Caco-2 (cell line): ENCODE measurements around the gene THOC2. TPM values are rescaled to one million over a fixed set of nuclear protein-coding genes. Genes with fewer than 3 reads are reported as not detected.

Experiments
- BruUV-seq: library from RNA; stranded (reverse); fragments of 400-500 nt; replicated peaks from 2 replicates; lab custom pipeline; 2021; lab: Mats Ljungman, UMichigan
- CTCF ChIA-PET: fragments of 300-600 bp; sonication (Branson Sonifier 250); formaldehyde crosslinking; loops from one replicate; lab custom pipeline; 2022; ENCODE audit warnings: antibody characterized with exemption; lab: Charles Lee
- POLR2A ChIA-PET: fragments of 300-600 bp; sonication (Branson Sonifier 250); formaldehyde crosslinking; loops from one replicate; lab custom pipeline; 2022; ENCODE audit warnings: antibody characterized with exemption; lab: Charles Lee
- DNase-seq, 2 experiments: peaks; one replicate each; pipeline versions ENCODE4 v3.0.0 to v3.0.0-alpha.2; 2020 to 2022
- H3K27me3 ChIP-seq: replicated peaks from 2 replicates; pipeline ENCODE4 v1.6.0; 2011; ENCODE audit warnings: low read length; ENCODE audit not compliant: control insufficient read depth, insufficient read depth
- H3K36me3 ChIP-seq: 2 replicates; pipeline ENCODE4 v1.5.1; 2011; ENCODE audit warnings: low read length; ENCODE audit not compliant: control insufficient read depth, insufficient read depth
- H3K4me1 ChIP-seq: fragments of 250-450 bp; sonication (Bioruptor Pico); 2 replicates; pipeline ENCODE4 v1.5.1; 2020; ENCODE audit warnings: mild to moderate bottlenecking
- H3K4me3 ChIP-seq: 2 replicates; pipeline ENCODE4 v1.5.1; 2011; ENCODE audit warnings: low read depth, mild to moderate bottlenecking, control low read depth, low read length
- H3K9me3 ChIP-seq: fragments of 250-450 bp; sonication (Bioruptor Pico); 2 replicates; pipeline ENCODE4 v1.5.1; 2020; ENCODE audit warnings: mild to moderate bottlenecking, moderate library complexity
- H3K27ac Mint-ChIP-seq: one replicate; pipeline ENCODE4 v1.8.0; 2022; ENCODE audit warnings: mixed read lengths; ENCODE audit not compliant: unreplicated experiment
- H3K27me3 Mint-ChIP-seq: one replicate; pipeline ENCODE4 v1.8.0; 2022; ENCODE audit warnings: mixed read lengths; ENCODE audit not compliant: insufficient read depth, unreplicated experiment
- H3K36me3 Mint-ChIP-seq: one replicate; pipeline ENCODE4 v1.8.0; 2022; ENCODE audit warnings: mild to moderate bottlenecking, mixed read lengths; ENCODE audit not compliant: insufficient read depth, unreplicated experiment
- H3K4me1 Mint-ChIP-seq: one replicate; pipeline ENCODE4 v1.8.0; 2022; ENCODE audit warnings: low read depth, mixed read lengths; ENCODE audit not compliant: unreplicated experiment
- H3K4me3 Mint-ChIP-seq: one replicate; pipeline ENCODE4 v1.8.0; 2022; ENCODE audit warnings: mild to moderate bottlenecking, moderate library complexity, mixed read lengths; ENCODE audit not compliant: unreplicated experiment
- H3K9me3 Mint-ChIP-seq: one replicate; pipeline ENCODE4 v1.8.0; 2022; ENCODE audit warnings: mixed read lengths; ENCODE audit not compliant: unreplicated experiment
- intact Hi-C: fragments of 100-400 bp; cut with micrococcal nuclease; formaldehyde crosslinking; loops from one replicate; pipeline ENCODE4 v1.10.0; 2022; ENCODE audit not compliant: unreplicated experiment
- total RNA-seq: library from RNA; stranded (reverse); gene quantifications from 2 replicates; pipeline ENCODE4 v1.2.3, GENCODE V29; 2022
- TF ChIP-seq, protein P1 (sequence below), 2 experiments: fragments of 200-600 bp in 1 of 2; IDR thresholded peaks; 1 replicate in 1 of 2; 2 replicates in 1 of 2; pipeline versions ENCODE4 v1.5.1 to v1.8.0; 2011 to 2022; ENCODE audit warnings: antibody characterized with exemption in 1 of 2, control low read depth in 1 of 2, inconsistent platforms in 1 of 2, low read depth in 1 of 2, low read length in 1 of 2, mild to moderate bottlenecking in 1 of 2, moderate library complexity in 1 of 2; ENCODE audit not compliant: insufficient read depth in 1 of 2, severe bottlenecking in 1 of 2, unreplicated experiment in 1 of 2

Gene THOC2
- total RNA-seq, 1 experiment from 2014 or later, result 85.4 TPM

DNA sequence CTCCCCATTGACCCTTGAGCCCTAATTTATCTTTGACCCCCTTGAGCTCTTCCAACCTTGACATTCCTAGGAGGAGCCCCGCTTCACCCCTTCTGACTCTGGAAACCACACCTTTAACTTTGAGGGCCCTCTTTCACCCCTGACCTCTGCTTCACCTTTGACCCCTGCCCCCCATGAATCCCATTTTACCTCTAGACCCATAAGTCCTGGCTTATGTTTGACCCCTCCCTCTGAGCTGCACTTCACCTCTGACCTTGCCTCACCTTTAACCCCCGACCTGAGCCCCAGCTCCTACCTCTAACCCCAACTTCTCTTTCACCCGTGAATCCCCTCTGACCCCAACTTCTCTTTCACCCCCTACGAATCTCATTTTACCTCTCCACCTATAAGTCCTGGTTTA, 169.7 kb downstream of the THOC2 start:
- H3K9me3 ChIP-seq, result no peaks in the 10 kb centered on the region
- intact Hi-C loops, result no loop called here
- no TSS peak for BruUV-seq
- no peak for DNase-seq
- H3K36me3 Mint-ChIP-seq, result no peaks in the 10 kb centered on the region
- H3K4me3 ChIP-seq, result no peak overlapping the region
- CTCF ChIA-PET, result no interaction called here
- H3K4me3 Mint-ChIP-seq, result no peak overlapping the region
- no peaks in the 10 kb centered on the region for H3K27me3 ChIP-seq
- H3K9me3 Mint-ChIP-seq, result no peaks in the 10 kb centered on the region
- no peak overlapping the region for H3K27ac Mint-ChIP-seq
- no peaks in the 10 kb centered on the region for H3K4me1 ChIP-seq
- POLR2A ChIA-PET, result no interaction called here
- no peaks in the 10 kb centered on the region for H3K4me1 Mint-ChIP-seq
- H3K27me3 Mint-ChIP-seq, result no peaks in the 10 kb centered on the region
- no peaks in the 10 kb centered on the region for H3K36me3 ChIP-seq
- TF ChIP-seq, protein P1, sequence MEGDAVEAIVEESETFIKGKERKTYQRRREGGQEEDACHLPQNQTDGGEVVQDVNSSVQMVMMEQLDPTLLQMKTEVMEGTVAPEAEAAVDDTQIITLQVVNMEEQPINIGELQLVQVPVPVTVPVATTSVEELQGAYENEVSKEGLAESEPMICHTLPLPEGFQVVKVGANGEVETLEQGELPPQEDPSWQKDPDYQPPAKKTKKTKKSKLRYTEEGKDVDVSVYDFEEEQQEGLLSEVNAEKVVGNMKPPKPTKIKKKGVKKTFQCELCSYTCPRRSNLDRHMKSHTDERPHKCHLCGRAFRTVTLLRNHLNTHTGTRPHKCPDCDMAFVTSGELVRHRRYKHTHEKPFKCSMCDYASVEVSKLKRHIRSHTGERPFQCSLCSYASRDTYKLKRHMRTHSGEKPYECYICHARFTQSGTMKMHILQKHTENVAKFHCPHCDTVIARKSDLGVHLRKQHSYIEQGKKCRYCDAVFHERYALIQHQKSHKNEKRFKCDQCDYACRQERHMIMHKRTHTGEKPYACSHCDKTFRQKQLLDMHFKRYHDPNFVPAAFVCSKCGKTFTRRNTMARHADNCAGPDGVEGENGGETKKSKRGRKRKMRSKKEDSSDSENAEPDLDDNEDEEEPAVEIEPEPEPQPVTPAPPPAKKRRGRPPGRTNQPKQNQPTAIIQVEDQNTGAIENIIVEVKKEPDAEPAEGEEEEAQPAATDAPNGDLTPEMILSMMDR (IDR thresholded peaks at IDR 0.05; ENCODE audit: insufficient read depth in 1 of 2, low read depth in 1 of 2, low read length in 1 of 2, severe bottlenecking in 1 of 2, unreplicated experiment in 1 of 2), result no peak

DNA sequence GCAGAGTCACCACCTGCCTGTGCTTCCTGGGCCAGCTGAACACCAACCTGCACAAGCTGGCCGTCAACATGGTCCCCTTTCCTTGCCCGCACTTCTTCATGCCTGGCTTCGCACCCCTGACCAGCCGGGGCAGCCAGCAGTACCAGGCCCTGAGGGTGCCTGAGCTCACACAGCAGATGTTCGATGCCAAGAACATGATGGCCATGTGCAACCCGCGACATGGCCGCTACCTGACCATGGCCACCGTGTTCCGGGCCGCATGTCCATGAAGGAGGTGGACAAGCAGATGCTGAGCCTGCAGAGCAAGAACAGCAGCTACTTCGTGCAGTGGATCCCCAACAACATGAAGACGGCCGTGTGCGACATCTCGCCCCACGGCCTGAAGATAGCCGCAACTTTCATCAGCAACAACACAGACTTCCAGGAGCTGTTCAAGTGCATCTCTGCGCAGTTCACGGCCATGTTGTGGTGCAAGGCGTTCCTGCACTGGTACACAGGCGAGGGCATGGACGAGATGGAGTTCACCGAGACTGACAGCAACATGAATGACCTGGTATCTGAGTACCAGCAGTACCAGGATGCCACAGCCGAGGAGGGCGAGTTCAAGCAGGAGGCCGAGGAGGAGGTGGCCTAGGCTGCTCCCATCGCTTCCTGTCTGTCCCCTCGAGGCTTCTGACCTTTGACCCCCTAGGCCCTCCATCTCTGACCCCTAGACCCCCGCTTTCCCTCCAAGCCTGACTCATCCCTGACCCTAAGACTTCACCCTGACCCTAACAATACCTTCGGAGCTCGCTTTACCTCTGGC, 170.3 kb downstream of the THOC2 start:
- Histone ChIP-seq H3K4me3 (no peak overlapping the region), H3K9me3 (no peaks in the 10 kb centered on the region), H3K27me3 (no peaks in the 10 kb centered on the region), H3K36me3 (no peaks in the 10 kb centered on the region), H3K4me1 (no peaks in the 10 kb centered on the region)
- DNase-seq, result no peak
- H3K27ac Mint-ChIP-seq, result no peak overlapping the region
- no peaks in the 10 kb centered on the region for H3K27me3 Mint-ChIP-seq
- BruUV-seq, result no TSS peak
- TF ChIP-seq, protein P1 (IDR thresholded peaks at IDR 0.05; ENCODE audit: insufficient read depth in 1 of 2, low read depth in 1 of 2, low read length in 1 of 2, severe bottlenecking in 1 of 2, unreplicated experiment in 1 of 2), result no peak
- POLR2A ChIA-PET, result no interaction called here
- no peaks in the 10 kb centered on the region for H3K9me3 Mint-ChIP-seq
- intact Hi-C loops, result no loop called here
- H3K4me1 Mint-ChIP-seq, result no peaks in the 10 kb centered on the region
- CTCF ChIA-PET, result no interaction called here
- no peak overlapping the region for H3K4me3 Mint-ChIP-seq
- no peaks in the 10 kb centered on the region for H3K36me3 Mint-ChIP-seq

DNA sequence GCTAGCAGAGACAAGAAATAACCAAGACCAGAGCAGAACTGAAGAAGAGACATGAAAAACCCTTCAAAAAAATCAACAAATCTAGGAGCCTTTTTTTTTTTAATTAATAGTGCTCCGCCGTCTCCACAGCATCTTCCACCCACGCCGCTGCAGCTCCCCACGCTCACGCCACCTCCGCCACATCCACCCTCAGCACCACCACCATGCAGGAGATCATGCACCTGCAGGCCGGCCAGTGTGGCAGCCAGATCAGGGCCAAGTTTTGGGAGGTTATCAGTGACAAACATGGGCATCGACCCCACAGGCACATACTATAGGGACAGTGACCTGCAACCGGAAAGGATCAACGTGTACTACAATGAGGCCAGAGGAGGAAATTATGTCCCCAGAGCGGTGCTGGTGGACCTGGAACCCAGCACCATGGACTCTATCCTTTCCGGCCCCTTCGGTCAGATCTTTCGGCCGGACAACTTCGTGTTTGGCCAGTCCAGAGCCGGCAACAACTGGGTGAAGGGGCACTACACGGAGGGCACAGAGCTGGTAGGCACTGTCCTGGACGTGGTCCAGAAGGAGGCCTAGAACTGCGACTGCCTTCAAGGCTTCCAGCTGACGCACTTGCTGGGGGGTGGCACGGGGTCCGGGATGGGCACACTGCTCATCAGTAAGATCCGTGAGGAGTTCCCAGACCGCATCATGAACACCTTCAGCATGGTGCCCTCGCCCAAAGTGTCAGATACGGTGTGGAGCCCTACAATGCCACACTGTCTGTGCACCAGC, 171.2 kb downstream of the THOC2 start:
- no peak overlapping the region for H3K4me3 ChIP-seq
- H3K4me1 ChIP-seq, result no peaks in the 10 kb centered on the region
- H3K27ac Mint-ChIP-seq, result no peak overlapping the region
- TF ChIP-seq, protein P1 (IDR thresholded peaks at IDR 0.05; ENCODE audit: insufficient read depth in 1 of 2, low read depth in 1 of 2, low read length in 1 of 2, severe bottlenecking in 1 of 2, unreplicated experiment in 1 of 2), result no peak
- H3K36me3 Mint-ChIP-seq, result no peaks in the 10 kb centered on the region
- intact Hi-C loops, result no loop called here
- no peaks in the 10 kb centered on the region for H3K9me3 Mint-ChIP-seq
- H3K4me3 Mint-ChIP-seq, result no peak overlapping the region
- H3K9me3 ChIP-seq, result no peaks in the 10 kb centered on the region
- H3K4me1 Mint-ChIP-seq, result no peaks in the 10 kb centered on the region
- H3K27me3 ChIP-seq, result no peaks in the 10 kb centered on the region
- no peaks in the 10 kb centered on the region for H3K27me3 Mint-ChIP-seq
- ChIA-PET CTCF (no interaction called here), POLR2A (no interaction called here)
- no peaks in the 10 kb centered on the region for H3K36me3 ChIP-seq
- BruUV-seq, result no TSS peak
- no peak for DNase-seq
